ENCODE results near the gene TSPAN33.

DNA sequence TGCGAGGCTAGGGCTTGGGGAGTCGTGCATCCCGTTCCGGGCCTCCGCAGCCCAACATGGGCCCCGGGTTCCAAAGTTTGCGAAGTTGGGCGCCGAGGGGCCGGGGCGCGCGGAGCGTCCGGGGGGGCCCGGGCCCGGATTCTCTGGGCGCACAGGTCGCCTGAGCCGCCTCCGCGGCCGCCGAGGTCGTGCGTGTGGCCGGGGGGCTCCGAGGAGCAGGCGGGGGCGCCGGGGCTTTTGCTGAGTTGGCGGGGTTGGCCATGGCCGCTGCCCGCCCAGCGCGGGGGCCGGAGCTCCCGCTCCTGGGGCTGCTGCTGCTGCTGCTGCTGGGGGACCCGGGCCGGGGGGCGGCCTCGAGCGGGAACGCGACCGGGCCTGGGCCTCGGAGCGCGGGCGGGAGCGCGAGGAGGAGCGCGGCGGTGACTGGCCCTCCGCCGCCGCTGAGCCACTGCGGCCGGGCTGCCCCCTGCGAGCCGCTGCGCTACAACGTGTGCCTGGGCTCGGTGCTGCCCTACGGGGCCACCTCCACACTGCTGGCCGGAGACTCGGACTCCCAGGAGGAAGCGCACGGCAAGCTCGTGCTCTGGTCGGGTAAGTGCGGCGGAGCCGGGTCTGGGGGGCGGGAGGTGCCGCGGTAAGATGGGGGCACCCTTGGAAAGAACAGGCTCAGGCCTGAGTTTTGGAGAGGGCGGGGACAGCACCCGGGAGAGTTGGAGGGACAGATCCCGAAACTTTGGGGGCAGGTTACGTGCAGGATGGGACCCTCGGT is 44.6 kb downstream of the TSPAN33 start:
- TF ChIP-seq EP300 (IDR thresholded peaks at IDR 0.05) (no peak), POLR2A (IDR thresholded peaks at IDR 0.05; ENCODE audit: low read depth) (no peak)
- TF ChIP-seq, protein P1, sequence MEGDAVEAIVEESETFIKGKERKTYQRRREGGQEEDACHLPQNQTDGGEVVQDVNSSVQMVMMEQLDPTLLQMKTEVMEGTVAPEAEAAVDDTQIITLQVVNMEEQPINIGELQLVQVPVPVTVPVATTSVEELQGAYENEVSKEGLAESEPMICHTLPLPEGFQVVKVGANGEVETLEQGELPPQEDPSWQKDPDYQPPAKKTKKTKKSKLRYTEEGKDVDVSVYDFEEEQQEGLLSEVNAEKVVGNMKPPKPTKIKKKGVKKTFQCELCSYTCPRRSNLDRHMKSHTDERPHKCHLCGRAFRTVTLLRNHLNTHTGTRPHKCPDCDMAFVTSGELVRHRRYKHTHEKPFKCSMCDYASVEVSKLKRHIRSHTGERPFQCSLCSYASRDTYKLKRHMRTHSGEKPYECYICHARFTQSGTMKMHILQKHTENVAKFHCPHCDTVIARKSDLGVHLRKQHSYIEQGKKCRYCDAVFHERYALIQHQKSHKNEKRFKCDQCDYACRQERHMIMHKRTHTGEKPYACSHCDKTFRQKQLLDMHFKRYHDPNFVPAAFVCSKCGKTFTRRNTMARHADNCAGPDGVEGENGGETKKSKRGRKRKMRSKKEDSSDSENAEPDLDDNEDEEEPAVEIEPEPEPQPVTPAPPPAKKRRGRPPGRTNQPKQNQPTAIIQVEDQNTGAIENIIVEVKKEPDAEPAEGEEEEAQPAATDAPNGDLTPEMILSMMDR (IDR thresholded peaks at IDR 0.05) = no peak
